NCI-H146 (cell line): ENCODE measurements around the gene IL4I1.
A peak's percentile ranks its signal among the peaks of the same experiment; 100 is the strongest.

Source experiments
- DNase-seq: peaks from one replicate; lab custom pipeline; 2025; lab: John Stamatoyannopoulos, UW

IL4I1 gene

GRCh38 chr19:49850221-49850486 is 46.5 kb downstream of the IL4I1 start:
- peak; percentile 37 for DNase-seq

- peak; percentile 36 for DNase-seq
Measured at GRCh38 chr19:49849433-49850220, 47.1 kb downstream of the IL4I1 start.

GRCh38 chr19:49848938-49849337 is 47.7 kb downstream of the IL4I1 start:
- DNase-seq = no peak

- no peak for DNase-seq
Measured at GRCh38 chr19:49847731-49848696, 48.7 kb downstream of the IL4I1 start.

GRCh38 chr19:49846408-49846807 is 50.3 kb downstream of the IL4I1 start:
- DNase-seq = no peak

GRCh38 chr19:49845414-49845813 is 51.3 kb downstream of the IL4I1 start:
- DNase-seq = no peak

GRCh38 chr19:49844138-49845095 is 52.3 kb downstream of the IL4I1 start:
- DNase-seq = no peak

- DNase-seq = no peak
Measured at GRCh38 chr19:49843265-49843664, 53.4 kb downstream of the IL4I1 start.

GRCh38 chr19:49840736-49841249 is 55.9 kb downstream of the IL4I1 start:
- no peak for DNase-seq

- no peak for DNase-seq
Measured at GRCh38 chr19:49840321-49840720, 56.4 kb downstream of the IL4I1 start.

- DNase-seq = no peak
Measured at GRCh38 chr19:49839713-49840112, 57.0 kb downstream of the IL4I1 start.
